Measurements from ENCODE around the gene ALOX15B.
A peak's percentile ranks its signal among the peaks of the same experiment; 100 is the strongest.

The ALOX15B gene, protein sequence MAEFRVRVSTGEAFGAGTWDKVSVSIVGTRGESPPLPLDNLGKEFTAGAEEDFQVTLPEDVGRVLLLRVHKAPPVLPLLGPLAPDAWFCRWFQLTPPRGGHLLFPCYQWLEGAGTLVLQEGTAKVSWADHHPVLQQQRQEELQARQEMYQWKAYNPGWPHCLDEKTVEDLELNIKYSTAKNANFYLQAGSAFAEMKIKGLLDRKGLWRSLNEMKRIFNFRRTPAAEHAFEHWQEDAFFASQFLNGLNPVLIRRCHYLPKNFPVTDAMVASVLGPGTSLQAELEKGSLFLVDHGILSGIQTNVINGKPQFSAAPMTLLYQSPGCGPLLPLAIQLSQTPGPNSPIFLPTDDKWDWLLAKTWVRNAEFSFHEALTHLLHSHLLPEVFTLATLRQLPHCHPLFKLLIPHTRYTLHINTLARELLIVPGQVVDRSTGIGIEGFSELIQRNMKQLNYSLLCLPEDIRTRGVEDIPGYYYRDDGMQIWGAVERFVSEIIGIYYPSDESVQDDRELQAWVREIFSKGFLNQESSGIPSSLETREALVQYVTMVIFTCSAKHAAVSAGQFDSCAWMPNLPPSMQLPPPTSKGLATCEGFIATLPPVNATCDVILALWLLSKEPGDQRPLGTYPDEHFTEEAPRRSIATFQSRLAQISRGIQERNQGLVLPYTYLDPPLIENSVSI

GRCh38 chr17:8038954-8039610 is at the start of gene ALOX15B:
Gene ALOX15B (plus strand): TSS chr17:8039059. CDS start chr17:8039156, 97 bp downstream.
- no peak for DNase-seq (ENCODE audit: low spot score)

- DNase-seq (ENCODE audit: low spot score), result peak; percentile 94
These were observed 48.8 kb upstream of the ALOX15B start for GRCh38 chr17:7989781-7990655.

- DNase-seq (ENCODE audit: low spot score), result no peak
These were observed 46.3 kb upstream of the ALOX15B start for GRCh38 chr17:7992516-7992915.

DNA sequence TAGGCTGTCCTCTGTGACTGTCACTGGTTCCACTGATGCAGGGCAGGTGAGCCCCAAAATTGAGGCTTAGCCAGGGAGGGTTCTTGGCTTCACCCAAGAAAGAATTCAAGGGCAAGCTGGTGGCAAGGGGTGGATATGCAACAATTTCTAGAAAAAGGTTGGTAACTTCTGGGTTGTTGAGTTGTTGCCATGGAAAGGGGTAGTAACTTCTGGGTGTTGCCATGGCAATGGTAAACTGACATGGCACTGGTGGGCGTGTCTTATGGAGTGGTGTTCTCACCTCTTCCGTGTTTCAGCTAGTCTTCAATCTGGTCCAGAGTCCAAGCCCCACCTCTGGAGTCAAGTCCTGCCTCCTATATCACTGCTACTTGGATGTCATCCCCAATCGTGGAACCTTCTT is 45.9 kb upstream of the ALOX15B start:
- peak; percentile 35 for DNase-seq (ENCODE audit: low spot score)

DNA sequence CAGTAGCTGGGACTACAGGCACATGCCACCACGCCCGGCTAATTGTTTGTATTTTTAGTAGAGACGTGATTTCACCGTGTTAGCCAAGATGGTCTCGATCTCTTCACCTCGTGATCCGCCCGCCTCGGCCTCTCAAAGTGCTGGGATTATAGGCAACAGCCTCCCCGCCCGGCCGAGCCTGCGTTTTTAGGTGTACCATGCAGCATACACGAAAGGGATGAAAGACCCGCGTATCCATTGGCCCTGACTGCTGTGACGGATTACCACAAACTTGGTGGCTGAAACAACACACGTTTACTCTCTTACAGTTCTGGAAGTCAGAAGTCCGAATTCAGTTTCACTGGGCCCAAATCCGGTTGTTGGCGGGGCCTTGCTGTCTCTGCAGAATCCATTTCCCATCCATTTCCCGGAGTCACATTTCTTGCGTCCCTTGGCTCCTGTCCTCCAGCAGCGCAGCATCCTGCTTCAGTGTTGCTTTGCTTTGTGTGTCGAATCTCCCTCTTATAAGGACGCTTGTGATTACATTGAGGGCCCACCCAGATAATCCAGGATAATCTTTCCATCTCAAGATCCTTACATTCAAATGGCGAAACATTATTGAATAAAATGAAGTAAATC is 44.8 kb upstream of the ALOX15B start:
- DNase-seq (ENCODE audit: low spot score), result no peak

DNA sequence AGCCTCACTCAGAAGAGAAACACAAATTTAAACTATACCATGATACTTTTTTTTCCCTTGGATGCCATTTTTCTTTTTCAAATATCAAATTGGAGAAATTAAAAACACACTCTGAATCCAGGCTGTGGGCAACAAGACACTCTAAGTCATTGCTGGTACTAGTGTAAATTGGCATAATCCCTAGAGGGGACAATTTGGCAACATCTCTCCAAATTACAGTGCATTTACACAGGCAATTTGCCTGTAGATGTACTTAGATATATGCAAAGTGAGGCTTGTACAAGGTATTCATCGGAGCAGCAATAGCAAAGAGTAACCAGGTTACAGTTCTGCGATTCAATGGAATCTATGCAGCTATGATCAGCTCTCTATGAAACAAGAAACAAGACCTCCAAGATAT is 43.1 kb upstream of the ALOX15B start:
- no peak for DNase-seq (ENCODE audit: low spot score)

GRCh38 chr17:7997186-7997585 is 41.7 kb upstream of the ALOX15B start:
- peak; percentile 40 for DNase-seq (ENCODE audit: low spot score)

- DNase-seq (ENCODE audit: low spot score), result no peak
These were observed 36.7 kb upstream of the ALOX15B start, which contains the start of gene GUCY2D for GRCh38 chr17:8001976-8002720. Gene GUCY2D (plus strand): TSS chr17:8002615. CDS start chr17:8003048, 433 bp downstream.

DNA sequence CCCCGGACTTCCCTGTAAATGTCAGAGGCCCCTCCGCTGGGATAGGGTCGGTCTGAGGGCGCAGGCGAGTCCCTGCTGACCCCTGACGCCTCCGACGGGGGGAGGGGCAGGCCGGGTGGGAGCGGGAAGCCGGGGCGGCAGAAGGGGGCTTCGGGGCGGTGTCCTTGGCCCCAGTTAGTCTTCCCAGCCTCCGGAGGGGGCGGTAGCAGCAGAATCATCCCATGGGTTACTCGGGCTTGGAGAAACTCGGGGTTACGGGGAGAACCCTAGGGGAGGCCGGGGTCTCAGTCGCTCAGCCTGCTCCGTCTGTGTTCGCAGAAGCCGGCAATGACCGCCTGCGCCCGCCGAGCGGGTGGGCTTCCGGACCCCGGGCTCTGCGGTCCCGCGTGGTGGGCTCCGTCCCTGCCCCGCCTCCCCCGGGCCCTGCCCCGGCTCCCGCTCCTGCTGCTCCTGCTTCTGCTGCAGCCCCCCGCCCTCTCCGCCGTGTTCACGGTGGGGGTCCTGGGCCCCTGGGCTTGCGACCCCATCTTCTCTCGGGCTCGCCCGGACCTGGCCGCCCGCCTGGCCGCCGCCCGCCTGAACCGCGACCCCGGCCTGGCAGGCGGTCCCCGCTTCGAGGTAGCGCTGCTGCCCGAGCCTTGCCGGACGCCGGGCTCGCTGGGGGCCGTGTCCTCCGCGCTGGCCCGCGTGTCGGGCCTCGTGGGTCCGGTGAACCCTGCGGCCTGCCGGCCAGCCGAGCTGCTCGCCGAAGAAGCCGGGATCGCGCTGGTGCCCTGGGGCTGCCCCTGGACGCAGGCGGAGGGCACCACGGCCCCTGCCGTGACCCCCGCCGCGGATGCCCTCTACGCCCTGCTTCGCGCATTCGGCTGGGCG is 35.9 kb upstream of the ALOX15B start:
- DNase-seq (ENCODE audit: low spot score), result no peak

DNA sequence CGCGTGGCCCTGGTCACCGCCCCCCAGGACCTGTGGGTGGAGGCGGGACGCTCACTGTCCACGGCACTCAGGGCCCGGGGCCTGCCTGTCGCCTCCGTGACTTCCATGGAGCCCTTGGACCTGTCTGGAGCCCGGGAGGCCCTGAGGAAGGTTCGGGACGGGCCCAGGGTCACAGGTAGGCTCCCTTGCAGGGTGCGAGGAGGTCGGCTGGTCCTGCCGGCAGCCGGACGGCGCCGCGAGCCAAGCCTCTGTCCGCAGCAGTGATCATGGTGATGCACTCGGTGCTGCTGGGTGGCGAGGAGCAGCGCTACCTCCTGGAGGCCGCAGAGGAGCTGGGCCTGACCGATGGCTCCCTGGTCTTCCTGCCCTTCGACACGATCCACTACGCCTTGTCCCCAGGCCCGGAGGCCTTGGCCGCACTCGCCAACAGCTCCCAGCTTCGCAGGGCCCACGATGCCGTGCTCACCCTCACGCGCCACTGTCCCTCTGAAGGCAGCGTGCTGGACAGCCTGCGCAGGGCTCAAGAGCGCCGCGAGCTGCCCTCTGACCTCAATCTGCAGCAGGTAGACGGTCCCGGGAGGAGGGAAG is 35.2 kb upstream of the ALOX15B start:
- no peak for DNase-seq (ENCODE audit: low spot score)

- DNase-seq (ENCODE audit: low spot score), result no peak
These were observed 34.0 kb upstream of the ALOX15B start for GRCh38 chr17:8004899-8005298.

DNA sequence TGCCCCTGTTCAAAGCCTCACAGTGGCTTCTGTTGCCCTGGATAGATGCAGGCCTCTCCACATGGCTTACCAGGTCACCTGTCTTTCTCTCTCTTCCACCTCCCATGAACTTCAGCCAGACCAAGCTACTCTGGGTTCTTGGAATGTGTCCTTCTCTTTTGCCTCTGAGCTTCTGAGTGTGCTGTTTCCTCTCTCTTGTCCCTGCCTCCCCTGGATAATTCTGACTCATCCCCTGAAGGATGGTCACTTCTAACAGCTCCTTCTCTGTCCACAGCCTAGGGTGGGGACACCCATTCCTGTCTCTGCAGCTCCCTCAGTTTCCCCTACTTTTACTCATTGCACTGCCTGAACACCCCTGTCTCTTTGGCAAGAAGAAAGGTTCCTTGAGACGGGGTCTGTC is 33.5 kb upstream of the ALOX15B start:
- no peak for DNase-seq (ENCODE audit: low spot score)

- no peak for DNase-seq (ENCODE audit: low spot score)
These were observed 32.7 kb upstream of the ALOX15B start for GRCh38 chr17:8005967-8006730.

- DNase-seq (ENCODE audit: low spot score), result no peak
These were observed 31.8 kb upstream of the ALOX15B start for GRCh38 chr17:8006836-8007680.

DNA sequence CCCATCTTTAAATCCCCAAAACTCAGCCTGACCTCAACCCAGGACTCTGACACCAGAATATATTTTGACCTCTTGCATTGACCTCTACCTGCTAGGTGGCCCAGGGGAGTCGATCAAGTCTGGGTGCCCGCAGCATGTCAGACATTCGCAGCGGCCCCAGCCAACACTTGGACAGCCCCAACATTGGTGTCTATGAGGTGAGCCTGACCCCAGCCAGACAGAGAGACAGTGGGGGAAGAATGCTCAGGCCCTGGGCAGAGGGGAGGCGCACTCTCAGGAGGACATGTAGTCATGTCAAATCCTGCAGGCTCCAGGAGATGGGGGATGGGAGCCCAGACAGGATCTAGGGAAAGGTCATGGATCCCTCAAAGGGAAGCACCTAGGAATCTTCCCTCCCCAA is 31.0 kb upstream of the ALOX15B start:
- no peak for DNase-seq (ENCODE audit: low spot score)

DNA sequence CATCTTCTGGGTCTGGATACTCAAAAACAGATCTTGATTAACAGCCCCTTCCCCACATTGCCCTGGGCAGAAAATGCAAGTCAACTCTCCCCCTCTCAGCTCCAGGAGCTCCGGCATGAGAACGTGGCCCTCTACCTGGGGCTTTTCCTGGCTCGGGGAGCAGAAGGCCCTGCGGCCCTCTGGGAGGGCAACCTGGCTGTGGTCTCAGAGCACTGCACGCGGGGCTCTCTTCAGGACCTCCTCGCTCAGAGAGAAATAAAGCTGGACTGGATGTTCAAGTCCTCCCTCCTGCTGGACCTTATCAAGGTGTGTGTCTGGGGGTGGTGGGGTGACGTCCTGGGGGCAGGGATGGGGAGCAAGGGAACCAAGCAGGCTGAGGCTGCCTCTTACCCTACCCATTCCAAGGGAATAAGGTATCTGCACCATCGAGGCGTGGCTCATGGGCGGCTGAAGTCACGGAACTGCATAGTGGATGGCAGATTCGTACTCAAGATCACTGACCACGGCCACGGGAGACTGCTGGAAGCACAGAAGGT is 26.7 kb upstream of the ALOX15B start:
- DNase-seq (ENCODE audit: low spot score), result no peak

DNA sequence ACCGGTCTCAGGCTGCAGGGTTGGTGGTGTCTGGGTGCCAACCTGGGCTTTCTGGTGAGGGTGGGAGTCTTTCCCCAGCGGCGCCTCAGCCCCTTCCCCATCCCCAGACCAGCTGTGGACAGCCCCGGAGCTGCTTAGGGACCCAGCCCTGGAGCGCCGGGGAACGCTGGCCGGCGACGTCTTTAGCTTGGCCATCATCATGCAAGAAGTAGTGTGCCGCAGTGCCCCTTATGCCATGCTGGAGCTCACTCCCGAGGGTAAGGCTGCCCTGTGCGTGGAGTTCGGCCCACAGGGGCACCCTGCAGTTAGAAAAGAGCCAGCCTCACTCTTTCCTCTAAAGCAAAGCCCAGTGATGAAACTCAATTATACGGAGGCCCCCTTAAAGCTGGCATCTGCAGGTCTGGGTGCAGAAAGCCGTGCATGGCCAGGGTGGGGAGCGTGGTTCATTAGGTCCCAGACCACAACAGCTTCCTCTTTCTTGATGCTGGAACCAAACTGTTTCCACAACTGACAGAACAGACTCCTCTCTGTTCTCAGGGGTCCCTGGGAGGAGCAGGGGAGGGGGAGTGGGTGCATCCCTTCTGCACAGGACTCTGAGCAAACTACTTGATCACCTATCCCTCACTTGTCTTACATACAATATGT is 25.7 kb upstream of the ALOX15B start:
- no peak for DNase-seq (ENCODE audit: low spot score)
